HG03565 (cell line): ENCODE results near the gene GARIN5B.
"Not testable (repeated sequence)": the region's sequence is repeated elsewhere in the genome, so short reads cannot be mapped to it uniquely, and the experiment has no call there.

Experiments used
- ATAC-seq: cut with Tn5 transposase; IDR thresholded peaks from one replicate; pipeline ENCODE4 v1.9.1; 2021; ENCODE audit warnings: mild to moderate bottlenecking, moderate library complexity; ENCODE audit not compliant: unreplicated experiment

Gene GARIN5B

DNA sequence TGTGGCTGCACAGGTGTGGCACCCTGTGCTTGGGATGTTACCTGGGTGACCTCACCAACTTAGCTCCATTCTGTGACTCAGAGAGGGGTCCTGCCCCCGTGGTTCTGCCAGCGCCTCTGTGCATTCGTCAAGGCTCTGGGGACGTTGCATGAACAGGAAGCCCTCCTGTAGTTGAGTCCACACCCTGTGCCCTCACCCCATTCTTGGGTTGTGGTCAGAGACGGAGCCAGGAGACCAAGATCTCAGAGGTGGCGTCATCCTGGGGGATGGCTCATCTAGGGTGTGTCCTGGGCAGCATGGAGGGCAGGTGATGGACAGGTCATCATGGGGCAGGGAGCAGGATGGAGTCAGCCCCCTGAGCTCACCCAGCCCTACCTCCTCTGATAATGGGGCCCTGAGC lies 11.0 kb downstream of the GARIN5B start:
- no peak for ATAC-seq

- no peak for ATAC-seq
Observed at GRCh38 chr19:55350620-55351315, 12.3 kb downstream of the GARIN5B start.

DNA sequence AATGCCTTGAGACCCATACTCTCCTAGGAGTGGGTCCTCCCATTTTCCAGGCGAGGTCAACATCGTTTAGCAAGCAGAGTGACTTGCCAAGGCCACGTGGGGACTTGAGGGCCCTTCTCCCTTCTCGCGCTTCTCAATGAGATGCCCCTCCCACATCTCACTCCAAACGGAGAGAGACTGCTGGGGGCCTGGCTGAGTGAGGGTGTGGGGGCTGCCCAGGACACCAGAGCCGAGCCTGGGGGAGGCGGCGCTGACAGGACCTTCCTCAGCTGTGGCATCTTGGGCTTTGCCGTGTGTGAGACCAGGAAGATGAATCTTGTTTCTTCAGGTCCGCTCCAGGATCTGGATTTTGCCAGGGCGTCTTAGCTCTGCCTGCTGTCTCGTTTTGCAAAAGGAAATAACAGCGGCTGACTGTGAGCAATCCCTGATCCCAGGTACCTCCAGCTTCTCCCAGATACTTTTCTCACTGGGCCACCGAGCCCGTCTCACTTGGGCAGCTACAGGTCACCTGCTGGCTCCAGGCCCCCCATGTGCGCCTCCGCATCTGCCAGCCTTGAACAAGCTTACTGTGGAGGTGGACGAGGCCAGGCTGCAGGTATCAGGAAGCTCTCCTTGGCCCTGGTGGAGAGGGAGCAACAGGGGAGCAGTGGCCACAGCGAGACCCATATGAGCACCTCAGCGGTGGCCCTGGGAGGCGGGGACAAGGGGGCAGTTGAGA lies 14.6 kb downstream of the GARIN5B start:
- no peak for ATAC-seq

DNA sequence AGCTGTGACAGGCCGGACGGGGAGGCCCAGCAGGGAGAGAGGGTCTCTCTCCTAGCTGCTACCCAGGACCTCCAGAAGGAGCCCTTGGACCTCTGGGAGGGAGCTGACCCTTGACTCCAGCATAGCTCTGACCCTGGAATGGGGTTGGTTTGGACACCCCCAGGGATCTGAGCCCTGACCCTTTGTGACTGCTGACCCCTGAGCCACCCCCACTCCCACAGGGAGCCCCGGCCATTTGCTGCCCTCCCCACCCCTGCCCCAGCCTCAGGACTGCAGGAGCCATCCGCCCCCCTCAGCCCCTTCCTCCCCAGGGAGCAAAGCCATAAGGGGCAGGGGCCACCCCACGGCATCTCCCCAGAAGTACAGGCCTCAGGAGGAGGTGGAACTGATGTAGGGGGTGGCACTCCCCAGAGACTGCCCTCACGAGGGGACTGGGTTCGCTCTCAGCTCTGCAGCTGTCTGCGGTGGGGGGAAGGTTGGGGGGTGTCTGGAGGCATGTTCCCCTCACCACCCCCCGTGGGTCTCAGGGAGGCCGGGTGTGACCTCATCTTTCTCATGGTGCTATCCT lies 15.5 kb downstream of the GARIN5B start:
- no peak for ATAC-seq

GRCh38 chr19:55346725-55347441 lies 16.2 kb downstream of the GARIN5B start:
- no peak for ATAC-seq

DNA sequence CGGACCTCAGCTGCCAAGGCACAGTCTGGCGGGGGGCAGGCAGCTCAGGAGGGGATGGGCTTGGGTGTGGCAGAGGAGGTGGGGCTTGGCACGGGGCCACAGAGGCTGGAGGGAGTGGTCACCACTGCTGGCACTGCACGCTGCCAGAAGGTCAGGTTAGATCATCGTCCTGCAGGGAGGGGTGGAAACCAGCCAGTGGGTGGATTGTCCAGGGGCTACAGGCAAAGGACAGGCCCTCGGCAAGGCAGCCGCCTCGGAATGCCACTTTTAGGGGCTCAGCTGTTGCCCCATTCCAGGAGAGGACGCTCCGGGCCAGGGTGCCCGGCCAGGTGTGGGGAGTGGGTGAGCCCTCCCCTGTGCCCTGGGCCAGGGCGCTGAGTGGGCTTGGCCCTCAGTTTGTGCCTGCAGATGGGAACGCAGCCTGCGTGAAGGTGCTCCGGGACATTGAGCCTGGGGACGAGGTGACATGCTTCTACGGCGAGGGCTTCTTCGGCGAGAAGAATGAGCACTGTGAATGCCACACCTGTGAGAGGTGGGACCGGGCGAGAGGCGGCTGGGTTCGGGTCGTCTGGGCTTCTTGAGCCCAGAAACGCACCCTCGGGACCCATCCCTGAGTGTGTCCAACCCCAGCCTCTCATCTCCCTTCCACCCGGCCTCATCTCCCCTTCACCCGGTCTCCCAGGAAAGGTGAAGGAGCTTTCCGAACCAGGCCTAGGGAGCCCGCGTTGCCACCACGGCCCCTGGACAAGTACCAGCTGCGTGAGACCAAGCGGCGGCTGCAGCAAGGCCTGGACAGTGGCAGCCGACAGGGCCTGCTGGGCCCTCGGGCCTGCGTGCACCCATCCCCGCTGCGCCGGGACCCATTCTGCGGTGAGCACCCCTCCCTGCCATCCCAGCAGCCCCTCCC lies 17.0 kb downstream of the GARIN5B start:
- no peak for ATAC-seq

DNA sequence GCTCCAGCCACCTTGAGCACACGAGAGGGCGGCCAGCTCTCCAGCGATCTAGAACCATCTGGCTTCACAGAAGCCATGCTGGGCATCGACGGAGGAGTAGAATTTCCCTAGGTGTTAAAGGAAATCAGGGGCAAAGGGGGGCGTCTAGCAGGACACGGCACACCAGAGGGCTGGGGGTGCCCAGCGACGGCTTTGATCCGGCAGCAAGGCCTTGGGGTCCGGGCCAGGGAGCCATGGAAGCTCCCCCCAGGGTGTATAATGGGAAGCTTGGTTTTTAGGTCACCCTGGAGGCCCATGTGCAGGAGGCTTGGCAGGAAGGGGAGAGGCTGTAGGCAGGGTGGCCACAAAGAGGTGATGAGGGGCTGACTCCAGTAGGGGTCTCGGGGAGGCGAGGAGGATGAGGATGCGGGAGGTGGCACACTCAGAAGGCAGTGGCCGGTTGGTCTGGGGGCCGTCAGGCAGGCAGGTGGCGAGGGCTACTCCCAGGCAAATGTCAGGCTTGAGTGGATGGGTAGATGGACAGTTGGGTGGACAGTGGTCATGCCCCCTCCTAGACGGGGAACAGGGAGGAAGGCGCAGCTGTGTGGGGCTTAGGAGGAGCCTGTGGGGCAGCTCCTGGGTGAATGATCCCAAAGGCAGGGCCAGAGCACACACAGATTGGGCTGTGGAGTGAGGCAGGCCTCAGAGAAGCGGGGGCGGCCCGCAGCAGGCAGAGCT lies 17.8 kb downstream of the GARIN5B start:
- ATAC-seq = no peak

GRCh38 chr19:55344444-55344843 lies 18.6 kb downstream of the GARIN5B start:
- no peak for ATAC-seq

GRCh38 chr19:55341595-55342531 lies 21.2 kb downstream of the GARIN5B start:
- ATAC-seq = no peak

GRCh38 chr19:55341171-55341588 lies 21.9 kb downstream of the GARIN5B start:
- ATAC-seq = no peak

GRCh38 chr19:55340784-55341147 lies 22.3 kb downstream of the GARIN5B start:
- no peak for ATAC-seq

DNA sequence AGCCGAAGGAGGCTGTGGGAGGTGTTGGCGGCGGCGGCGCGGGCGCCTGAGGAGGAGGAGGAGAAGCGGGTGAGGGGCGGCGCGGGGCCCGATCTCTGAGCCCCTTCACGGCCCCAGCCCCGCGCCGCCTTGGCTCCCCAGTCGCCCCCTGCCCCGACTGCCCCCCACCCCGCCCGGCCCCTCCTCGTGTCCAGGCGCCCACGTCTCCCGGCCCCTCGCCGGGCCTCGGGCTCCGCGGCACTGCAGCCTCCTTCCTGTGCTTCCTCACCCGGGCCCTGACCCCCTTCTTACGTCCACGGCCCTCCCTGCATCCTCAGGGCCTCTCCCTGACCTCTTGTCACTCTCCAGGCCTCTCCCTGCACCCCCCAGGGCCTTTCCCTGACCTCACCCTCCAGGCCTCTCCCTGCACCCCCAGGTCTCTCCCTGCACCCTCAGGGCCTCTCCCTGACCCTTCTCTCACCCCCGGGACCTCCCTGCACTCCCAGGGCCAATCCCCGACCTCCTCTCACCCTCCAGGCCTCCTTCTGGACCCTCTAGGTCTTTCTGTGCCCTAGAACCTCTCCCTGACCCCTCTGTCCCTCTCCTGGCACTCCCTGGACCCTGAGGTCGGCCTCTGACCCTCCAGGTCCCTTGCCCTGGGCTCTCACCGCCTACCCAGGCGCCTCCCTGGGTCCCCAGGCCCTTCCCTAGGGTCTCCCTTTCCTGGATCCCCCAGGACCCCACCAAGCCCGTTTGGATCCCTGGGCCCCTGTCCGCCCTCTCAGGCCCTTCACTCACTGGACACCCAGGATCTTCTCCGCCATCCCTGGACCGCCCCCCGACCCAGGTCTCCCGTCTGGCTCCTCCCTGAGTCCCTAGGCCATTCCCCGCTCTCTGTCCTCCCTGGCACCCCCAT lies 22.9 kb downstream of the GARIN5B start:
- no peak for ATAC-seq

GRCh38 chr19:55339105-55339888 lies 23.8 kb downstream of the GARIN5B start, which contains the start of gene KMT5C:
TSS of gene KMT5C (plus strand) at chr19:55339876. CDS start at chr19:55341937, 2,061 bp downstream.
- ATAC-seq = peak; percentile 77

DNA sequence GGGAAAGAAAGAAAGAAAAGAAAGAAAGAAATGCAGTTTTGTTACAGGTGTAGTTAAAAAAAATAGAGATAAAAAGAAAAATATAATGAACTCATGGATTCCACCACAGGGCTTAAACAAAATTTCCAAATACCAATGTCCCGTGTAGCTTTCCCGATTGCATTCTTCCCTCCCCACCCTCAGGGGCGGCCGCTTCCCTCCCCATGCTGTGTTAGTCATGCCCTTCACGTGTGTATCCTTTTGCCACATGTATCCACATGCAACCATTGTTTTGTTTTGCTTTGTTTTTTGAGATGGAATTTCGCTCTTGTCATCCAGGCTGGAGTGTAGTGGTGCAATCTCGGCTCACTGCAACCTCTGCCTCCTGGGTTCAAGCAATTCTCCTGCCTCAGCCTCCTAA lies 27.0 kb downstream of the GARIN5B start:
- no peak for ATAC-seq

GRCh38 chr19:55333870-55334269 lies 29.2 kb downstream of the GARIN5B start:
- no peak for ATAC-seq

DNA sequence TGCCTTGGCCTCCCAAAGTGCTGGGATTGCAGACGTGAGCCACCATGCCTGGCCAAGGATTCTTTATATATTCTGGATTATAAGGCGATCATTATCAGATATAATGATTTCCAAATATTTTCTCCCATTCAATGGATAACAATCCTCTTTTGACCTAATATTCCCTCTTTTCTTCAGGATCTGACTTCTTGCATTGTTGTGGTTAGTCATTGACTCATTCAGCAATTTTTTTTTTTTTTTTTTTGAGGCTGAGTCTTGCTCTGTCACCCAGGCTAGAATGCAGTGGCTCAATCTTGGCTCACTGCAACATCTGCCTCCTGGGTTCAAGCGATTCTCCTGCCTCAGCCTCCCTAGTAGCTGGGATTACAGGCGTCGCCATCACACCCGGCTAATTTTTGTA lies 33.3 kb downstream of the GARIN5B start:
- not testable (repeated sequence) for ATAC-seq

- ATAC-seq = not testable (repeated sequence)
Observed at GRCh38 chr19:55328774-55329318, 34.2 kb downstream of the GARIN5B start.
